AG04449 (cell line): ENCODE results near the gene BRIP1.

Experiments
- CTCF ChIA-PET: fragments of 350-600 bp; formaldehyde crosslinking; extraction: SDS; loops from one replicate; lab custom pipeline; 2021; ENCODE audit warnings: antibody characterized with exemption; lab: Yijun Ruan, JAX
- POLR2A ChIA-PET: fragments of 400-600, 350-600 bp; formaldehyde crosslinking; extraction: SDS; loops from one replicate; lab custom pipeline; 2020; ENCODE audit warnings: antibody characterized with exemption, inconsistent platforms; lab: Yijun Ruan, JAX
- DNase-seq: peaks from one replicate; pipeline ENCODE4 v3.0.0-alpha.2; 2010; ENCODE audit warnings: low read depth, low spot score
- H3K4me3 ChIP-seq: 2 replicates; pipeline ENCODE4 v1.5.1; 2011; ENCODE audit warnings: low read depth, mild to moderate bottlenecking, control low read depth, low read length
- CTCF ChIP-seq: IDR thresholded peaks from one replicate; pipeline ENCODE4 v1.5.1; 2011; ENCODE audit warnings: mild to moderate bottlenecking, moderate library complexity, low read length, control low read depth, inconsistent platforms; ENCODE audit not compliant: insufficient read depth; ENCODE audit errors: missing control alignments

BRIP1 gene

GRCh38 chr17:61644800-61645774 is 218.2 kb downstream of the BRIP1 start:
- DNase-seq = no peak
- TF ChIP-seq CTCF = no peak
- no peak overlapping the region for H3K4me3 ChIP-seq
- ChIA-PET POLR2A (no interaction called here), CTCF (interaction anchor here (0.9 to 4.8 kb wide), 6 partner anchors 10 to 192 kb away, joined by 3 to 31 read pairs (median 8); no protein-coding TSS in a partner anchor)

- DNase-seq = no peak
- ChIA-PET POLR2A (no interaction called here), CTCF (interaction anchor here (1.1 to 4.8 kb wide), 2 partner anchors 194 to 197 kb away, joined by 4 to 31 read pairs; no protein-coding TSS in a partner anchor)
- H3K4me3 ChIP-seq = no peak overlapping the region
- no peak for TF ChIP-seq CTCF
Observed at GRCh38 chr17:61642768-61643167, 220.6 kb downstream of the BRIP1 start.

GRCh38 chr17:61641715-61642114 is 221.6 kb downstream of the BRIP1 start:
- POLR2A ChIA-PET = no interaction called here
- H3K4me3 ChIP-seq = no peak overlapping the region
- CTCF ChIA-PET = interaction anchor here (1.1 to 4.8 kb wide), 2 partner anchors 195 to 198 kb away, joined by 4 to 31 read pairs; no protein-coding TSS in a partner anchor
- no peak for DNase-seq
- no peak for TF ChIP-seq CTCF

- no peak overlapping the region for H3K4me3 ChIP-seq
- DNase-seq = no peak
- POLR2A ChIA-PET = no interaction called here
- CTCF ChIA-PET = interaction anchor here (4.8 kb wide), 1 partner anchor 195 kb away, joined by 31 read pairs; no protein-coding TSS in a partner anchor
- TF ChIP-seq CTCF = no peak
Observed at GRCh38 chr17:61641084-61641483, 222.2 kb downstream of the BRIP1 start.

GRCh38 chr17:61639818-61640217 is 223.5 kb downstream of the BRIP1 start:
- H3K4me3 ChIP-seq = no peak overlapping the region
- CTCF ChIA-PET = interaction anchor here (6.9 kb wide), 1 partner anchor 197 kb away, joined by 117 read pairs; no protein-coding TSS in a partner anchor

More at GRCh38 chr17:61639818-61640217, 223.5 kb downstream of the BRIP1 start:
- POLR2A ChIA-PET = no interaction called here
- no peak for TF ChIP-seq CTCF
- no peak for DNase-seq
